HepG2 (cell line): Measurements from ENCODE around the gene CARTPT. TPM values are rescaled to one million over a fixed set of nuclear protein-coding genes. Genes with fewer than 3 reads are reported as not detected.

Experiments
- ATAC-seq: fragments of 200-7000 bp; cut with Tn5 transposase; 3 replicates; pipeline ENCODE4 v1.9.1; 2020; ENCODE audit warnings: mild to moderate bottlenecking, moderate library complexity
- BruUV-seq: library from RNA; stranded (reverse); fragments of 400-500 nt; replicated peaks from 2 replicates; lab custom pipeline; 2021; lab: Mats Ljungman, UMichigan
- CTCF ChIA-PET: fragments of 300-600 bp; formaldehyde crosslinking; extraction: SDS; loops from one replicate; lab custom pipeline; 2021; ENCODE audit warnings: low total read pairs, inconsistent platforms, low intra/inter-chr PET ratio; lab: Yijun Ruan, JAX
- POLR2A ChIA-PET: fragments of 350-600 bp; sonication (Branson Sonifier 250); formaldehyde crosslinking; loops from one replicate; lab custom pipeline; 2020; ENCODE audit warnings: antibody characterized with exemption, inconsistent platforms; lab: Yijun Ruan, JAX
- DNase-seq: peaks from one replicate; pipeline ENCODE4 v3.0.0-alpha.2; 2015; ENCODE audit warnings: low spot score
- FAIRE-seq: peaks from 3 replicates; lab custom pipeline; 2011; peaks lifted over from hg19 to GRCh38; lab: Jason Lieb, UNC
- H2AFZ ChIP-seq: one replicate; pipeline ENCODE4 v1.6.1; 2011; ENCODE audit warnings: low read length, inconsistent platforms
- H3K27ac ChIP-seq: fragments of 300-600 bp; 3 replicates; pipeline ENCODE4 v1.8.0; 2011; ENCODE audit warnings: mixed run types, mild to moderate bottlenecking, mixed read lengths, low read length, inconsistent platforms; ENCODE audit not compliant: insufficient read depth; ENCODE audit errors: extremely low read length
- H3K27me3 ChIP-seq, 2 experiments: fragments of 200-600 bp in 1 of 2; 2 replicates in 1 of 2; 3 replicates in 1 of 2; pipeline versions ENCODE4 v1.6.0 to v1.8.0; 2011; ENCODE audit warnings: low read length in 2 of 2, mild to moderate bottlenecking in 2 of 2, moderate library complexity in 2 of 2, inconsistent platforms in 1 of 2; ENCODE audit not compliant: insufficient read depth in 2 of 2, control insufficient read depth in 1 of 2
- H3K36me3 ChIP-seq, 2 experiments: fragments of 200-600 bp in 1 of 2; replicated peaks in 1 of 2; 2 replicates in 1 of 2; 3 replicates in 1 of 2; pipeline versions ENCODE4 v1.5.1 to v1.8.0; 2011; ENCODE audit warnings: low read length in 2 of 2, inconsistent platforms in 1 of 2; ENCODE audit not compliant: insufficient read depth in 2 of 2, control insufficient read depth in 1 of 2
- H3K4me1 ChIP-seq: 2 replicates; pipeline ENCODE4 v1.5.1; 2012; ENCODE audit warnings: low read length, inconsistent platforms; ENCODE audit not compliant: insufficient read depth
- H3K4me2 ChIP-seq: 2 replicates; pipeline ENCODE4 v1.6.0; 2011; ENCODE audit warnings: low read depth, low read length, inconsistent platforms
- H3K4me3 ChIP-seq, 3 experiments: fragments of 200-600 bp in 1 of 3; sonication (generic), shearing (Covaris generic) in 1 of 3; replicated peaks in 1 of 3; 2 replicates each; pipeline ENCODE4 v1.5.1; 2011 to 2016; ENCODE audit warnings: low read length in 3 of 3, inconsistent platforms in 2 of 3, low read depth in 2 of 3, mild to moderate bottlenecking in 2 of 3, control low read depth in 1 of 3, mixed read lengths in 1 of 3; ENCODE audit not compliant: insufficient read depth in 1 of 3
- H3K79me2 ChIP-seq: one replicate; pipeline ENCODE4 v1.6.1; 2011; ENCODE audit warnings: low read length, inconsistent platforms; ENCODE audit not compliant: insufficient read depth
- H3K9ac ChIP-seq: 2 replicates; pipeline ENCODE4 v1.6.0; 2011; ENCODE audit warnings: mild to moderate bottlenecking, low read depth, low read length, inconsistent platforms; ENCODE audit not compliant: insufficient read depth
- H3K9me3 ChIP-seq: 2 replicates; pipeline ENCODE4 v1.5.1; 2012; ENCODE audit warnings: mild to moderate bottlenecking, low read length
- H4K20me1 ChIP-seq: 2 replicates; pipeline ENCODE4 v1.6.0; 2011; ENCODE audit warnings: inconsistent platforms, mild to moderate bottlenecking, low read length, moderate library complexity; ENCODE audit not compliant: insufficient read depth
- ATF1 ChIP-seq: IDR thresholded peaks from 2 replicates; pipeline ENCODE4 v1.6.1; 2016; ENCODE audit warnings: mild to moderate bottlenecking, control low read depth
- ATF5 ChIP-seq: sonication (generic); formaldehyde crosslinking; IDR thresholded peaks from 2 replicates; pipeline ENCODE4 v1.4.0; 2020; ENCODE audit warnings: mild to moderate bottlenecking, low read depth, missing genetic modification reagents
- ELF1 ChIP-seq: sonication (generic); formaldehyde crosslinking; IDR thresholded peaks from 2 replicates; pipeline ENCODE4 v1.4.0; 2020; ENCODE audit warnings: missing genetic modification reagents
- ESRRA ChIP-seq: sonication (generic); formaldehyde crosslinking; IDR thresholded peaks from 2 replicates; pipeline ENCODE4 v1.5.1; 2020; ENCODE audit warnings: mild to moderate bottlenecking, low read depth, missing genetic modification reagents
- GABPA ChIP-seq, 2 experiments: IDR thresholded peaks; 2 replicates each; pipeline ENCODE4 v1.6.1; 2011 to 2016; ENCODE audit warnings: low read depth in 2 of 2, low read length in 1 of 2, missing biosample characterization in 1 of 2, missing genetic modification characterization in 1 of 2
- GTF2F1 ChIP-seq: fragments of 150-350 bp; IDR thresholded peaks from 2 replicates; pipeline ENCODE4 v1.6.1; 2014; ENCODE audit warnings: low read length
- MAF1 ChIP-seq: sonication (generic); formaldehyde crosslinking; IDR thresholded peaks from 2 replicates; pipeline ENCODE4 v1.5.0; 2020; ENCODE audit warnings: missing genetic modification reagents, borderline replicate concordance
- RCOR2 ChIP-seq: IDR thresholded peaks from 2 replicates; pipeline ENCODE4 v1.6.1; 2016; ENCODE audit warnings: missing biosample characterization, missing genetic modification reagents
- SNAPC2 ChIP-seq: sonication (generic); formaldehyde crosslinking; IDR thresholded peaks from 2 replicates; pipeline ENCODE4 v1.8.1; 2022; ENCODE audit warnings: mild to moderate bottlenecking, missing genetic modification reagents
- TRIM24 ChIP-seq: sonication (generic); formaldehyde crosslinking; IDR thresholded peaks from 2 replicates; pipeline ENCODE4 v1.8.0; 2022; ENCODE audit warnings: mild to moderate bottlenecking, missing genetic modification reagents
- ZNF138 ChIP-seq: sonication (generic); formaldehyde crosslinking; IDR thresholded peaks from 2 replicates; pipeline ENCODE4 v1.5.0; 2020; ENCODE audit warnings: mild to moderate bottlenecking, low read depth, missing genetic modification reagents
- ZNF274 ChIP-seq: sonication (generic); formaldehyde crosslinking; IDR thresholded peaks from 2 replicates; pipeline ENCODE4 v1.5.1; 2020; ENCODE audit warnings: mild to moderate bottlenecking, missing genetic modification reagents
- ZNF350 ChIP-seq: sonication (generic); formaldehyde crosslinking; IDR thresholded peaks from 2 replicates; pipeline ENCODE4 v1.4.0; 2020; ENCODE audit warnings: mild to moderate bottlenecking, low read depth, missing genetic modification reagents, borderline replicate concordance
- ZNF44 ChIP-seq: sonication (generic); formaldehyde crosslinking; IDR thresholded peaks from 2 replicates; pipeline ENCODE4 v1.5.1; 2020; ENCODE audit warnings: mild to moderate bottlenecking, missing genetic modification reagents
- ZNF468 ChIP-seq: sonication (generic); formaldehyde crosslinking; IDR thresholded peaks from 2 replicates; pipeline ENCODE4 v1.8.0; 2022; ENCODE audit warnings: mild to moderate bottlenecking, moderate library complexity, missing genetic modification reagents
- ZNF547 ChIP-seq: sonication (generic); formaldehyde crosslinking; IDR thresholded peaks from 2 replicates; pipeline ENCODE4 v1.5.1; 2020; ENCODE audit warnings: mild to moderate bottlenecking, missing genetic modification reagents
- ZNF644 ChIP-seq: IDR thresholded peaks from 2 replicates; pipeline ENCODE4 v1.6.1; 2016; ENCODE audit warnings: low read depth
- ZNF883 ChIP-seq: sonication (generic); formaldehyde crosslinking; IDR thresholded peaks from 2 replicates; pipeline ENCODE4 v1.5.1; 2020; ENCODE audit warnings: mild to moderate bottlenecking, missing genetic modification reagents; ENCODE audit errors: not compliant biosample characterization
- WGBS: methylation state at CpG from one replicate; pipeline ENCODE4 v1.1.6; 2017; ENCODE audit warnings: low lambda C conversion rate; 5-methylcytosine and 5-hydroxymethylcytosine counted together
- in situ Hi-C: cut with HindIII; loops from 2 replicates; pipeline ENCODE4 v1.10.0; 2017; ENCODE audit warnings: low pct_unique_long_range_greater_than_20kb; ENCODE audit not compliant: extremely low pct_ligation_motif_present
- intact Hi-C: fragments of 100-400 bp; cut with micrococcal nuclease; formaldehyde crosslinking; loops from one replicate; pipeline ENCODE4 v1.10.0; 2022; ENCODE audit not compliant: unreplicated experiment
- polyA plus RNA-seq, 8 experiments: library from polyadenylated mRNA; depleted of rRNA in 3 of 8; stranded (reverse) in 7 of 8; unstranded in 1 of 8; fragments of >200 nt; fragmentation: Illumina TruSeq in 4 of 8; extraction: Trizol in 4 of 8; gene quantifications; 2 replicates each; pipeline versions ENCODE4 v1.2.1 to v1.2.3, GENCODE V29; 2011 to 2016; ENCODE audit warnings: low read depth in 4 of 8, missing spikeins in 1 of 8, mixed read lengths in 1 of 8; ENCODE audit not compliant: insufficient read depth in 1 of 8
- total RNA-seq, 5 experiments: library from RNA; depleted of rRNA; stranded (reverse); fragments of >200 nt; fragmentation: Illumina TruSeq; extraction: Trizol; gene quantifications; 2 replicates each; pipeline ENCODE4 v1.2.3, GENCODE V29; 2016; ENCODE audit warnings: low read depth in 1 of 5
- TF ChIP-seq, protein P1 (sequence below): sonication (generic); formaldehyde crosslinking; IDR thresholded peaks from 2 replicates; pipeline ENCODE4 v1.4.0; 2020; ENCODE audit warnings: mild to moderate bottlenecking, missing genetic modification reagents
- TF ChIP-seq, protein P2 (sequence below): IDR thresholded peaks from 2 replicates; pipeline ENCODE4 v1.6.1; 2016; ENCODE audit warnings: mild to moderate bottlenecking
- TF ChIP-seq, protein P3 (sequence below): sonication (generic); formaldehyde crosslinking; IDR thresholded peaks from 2 replicates; pipeline ENCODE4 v1.5.0; 2020; ENCODE audit warnings: mild to moderate bottlenecking, low read depth, missing genetic modification reagents, borderline replicate concordance

The CARTPT gene
- total and polyA plus RNA-seq, 2 of the 13 experiments (the other 11 are each of a cell fraction or from before 2014, with no cell fraction given): not detected

GRCh38 chr5:71706906-71707305 lies 12.2 kb upstream of the CARTPT start (continued):
- TF ChIP-seq, protein P1, sequence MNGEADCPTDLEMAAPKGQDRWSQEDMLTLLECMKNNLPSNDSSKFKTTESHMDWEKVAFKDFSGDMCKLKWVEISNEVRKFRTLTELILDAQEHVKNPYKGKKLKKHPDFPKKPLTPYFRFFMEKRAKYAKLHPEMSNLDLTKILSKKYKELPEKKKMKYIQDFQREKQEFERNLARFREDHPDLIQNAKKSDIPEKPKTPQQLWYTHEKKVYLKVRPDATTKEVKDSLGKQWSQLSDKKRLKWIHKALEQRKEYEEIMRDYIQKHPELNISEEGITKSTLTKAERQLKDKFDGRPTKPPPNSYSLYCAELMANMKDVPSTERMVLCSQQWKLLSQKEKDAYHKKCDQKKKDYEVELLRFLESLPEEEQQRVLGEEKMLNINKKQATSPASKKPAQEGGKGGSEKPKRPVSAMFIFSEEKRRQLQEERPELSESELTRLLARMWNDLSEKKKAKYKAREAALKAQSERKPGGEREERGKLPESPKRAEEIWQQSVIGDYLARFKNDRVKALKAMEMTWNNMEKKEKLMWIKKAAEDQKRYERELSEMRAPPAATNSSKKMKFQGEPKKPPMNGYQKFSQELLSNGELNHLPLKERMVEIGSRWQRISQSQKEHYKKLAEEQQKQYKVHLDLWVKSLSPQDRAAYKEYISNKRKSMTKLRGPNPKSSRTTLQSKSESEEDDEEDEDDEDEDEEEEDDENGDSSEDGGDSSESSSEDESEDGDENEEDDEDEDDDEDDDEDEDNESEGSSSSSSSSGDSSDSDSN (CRISPR knock-in tag): no peak
- TF ChIP-seq ZNF644 (CRISPR knock-in tag) (0 out of 2 replicates have a peak, but pooled peaks have one; percentile 29), ZNF547 (CRISPR knock-in tag) (no peak), TRIM24 (CRISPR knock-in tag) (no peak), GABPA (IDR thresholded peaks at IDR 0.05; ENCODE audit: low read depth, low read length) (no peak), GABPA (CRISPR knock-in tag; IDR thresholded peaks at IDR 0.05; ENCODE audit: low read depth) (0 out of 2 replicates have a peak, but pooled peaks have one; percentile 14), ZNF350 (CRISPR knock-in tag) (no peak)

- ATAC-seq (no peak), FAIRE-seq (no peak), DNase-seq (no peak)
- H2AFZ ChIP-seq: no peak overlapping the region
- no peak overlapping the region for H3K27ac ChIP-seq
- WGBS: 18% methylated on average over 4 of the region's 4 CpGs
- no peak overlapping the region for H3K4me3 ChIP-seq
- no peak overlapping the region for H3K9ac ChIP-seq
- no peaks in the 10 kb centered on the region for H3K36me3 ChIP-seq
- BruUV-seq: no TSS peak
- peaks cover 10% of the 10 kb centered on the region; the same call in 1 of the 2 replicates for H3K4me1 ChIP-seq
- ChIA-PET CTCF (no interaction called here), POLR2A (no interaction called here)
- no peaks in the 10 kb centered on the region for H3K79me2 ChIP-seq
- H4K20me1 ChIP-seq: no peaks in the 10 kb centered on the region
- intact Hi-C loops: no loop called here
- in situ Hi-C loops: no loop called here
- no peak overlapping the region for H3K4me2 ChIP-seq
- H3K27me3 ChIP-seq: no peaks in the 10 kb centered on the region
- no peaks in the 10 kb centered on the region for H3K9me3 ChIP-seq
- TF ChIP-seq ELF1 (CRISPR knock-in tag): no peak
- TF ChIP-seq, protein P2, sequence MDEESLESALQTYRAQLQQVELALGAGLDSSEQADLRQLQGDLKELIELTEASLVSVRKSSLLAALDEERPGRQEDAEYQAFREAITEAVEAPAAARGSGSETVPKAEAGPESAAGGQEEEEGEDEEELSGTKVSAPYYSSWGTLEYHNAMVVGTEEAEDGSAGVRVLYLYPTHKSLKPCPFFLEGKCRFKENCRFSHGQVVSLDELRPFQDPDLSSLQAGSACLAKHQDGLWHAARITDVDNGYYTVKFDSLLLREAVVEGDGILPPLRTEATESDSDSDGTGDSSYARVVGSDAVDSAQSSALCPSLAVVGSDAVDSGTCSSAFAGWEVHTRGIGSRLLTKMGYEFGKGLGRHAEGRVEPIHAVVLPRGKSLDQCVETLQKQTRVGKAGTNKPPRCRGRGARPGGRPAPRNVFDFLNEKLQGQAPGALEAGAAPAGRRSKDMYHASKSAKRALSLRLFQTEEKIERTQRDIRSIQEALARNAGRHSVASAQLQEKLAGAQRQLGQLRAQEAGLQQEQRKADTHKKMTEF (CRISPR knock-in tag): no peak
- TF ChIP-seq, protein P3, sequence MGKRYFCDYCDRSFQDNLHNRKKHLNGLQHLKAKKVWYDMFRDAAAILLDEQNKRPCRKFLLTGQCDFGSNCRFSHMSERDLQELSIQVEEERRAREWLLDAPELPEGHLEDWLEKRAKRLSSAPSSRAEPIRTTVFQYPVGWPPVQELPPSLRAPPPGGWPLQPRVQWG: no peak
- TF ChIP-seq GTF2F1: no peak
- no peak for TF ChIP-seq MAF1
- no peak for TF ChIP-seq RCOR2 (CRISPR knock-in tag)
- TF ChIP-seq SNAPC2: no peak
- no peak for TF ChIP-seq ZNF44 (CRISPR knock-in tag)
- TF ChIP-seq ZNF547 (CRISPR knock-in tag): no peak
- no peak for TF ChIP-seq ZNF883
- no peak for TF ChIP-seq ZNF138 (CRISPR knock-in tag)
- no peak for TF ChIP-seq ESRRA
- TF ChIP-seq ATF5: no peak
- no peak for TF ChIP-seq ZNF468
- TF ChIP-seq ATF1 (CRISPR knock-in tag): no peak
- no peak for TF ChIP-seq ZNF274 (CRISPR knock-in tag)
These were observed 7.5 kb upstream of the CARTPT start for GRCh38 chr5:71711610-71712009.
